ENCODE results near the gene PARD3.

DNA sequence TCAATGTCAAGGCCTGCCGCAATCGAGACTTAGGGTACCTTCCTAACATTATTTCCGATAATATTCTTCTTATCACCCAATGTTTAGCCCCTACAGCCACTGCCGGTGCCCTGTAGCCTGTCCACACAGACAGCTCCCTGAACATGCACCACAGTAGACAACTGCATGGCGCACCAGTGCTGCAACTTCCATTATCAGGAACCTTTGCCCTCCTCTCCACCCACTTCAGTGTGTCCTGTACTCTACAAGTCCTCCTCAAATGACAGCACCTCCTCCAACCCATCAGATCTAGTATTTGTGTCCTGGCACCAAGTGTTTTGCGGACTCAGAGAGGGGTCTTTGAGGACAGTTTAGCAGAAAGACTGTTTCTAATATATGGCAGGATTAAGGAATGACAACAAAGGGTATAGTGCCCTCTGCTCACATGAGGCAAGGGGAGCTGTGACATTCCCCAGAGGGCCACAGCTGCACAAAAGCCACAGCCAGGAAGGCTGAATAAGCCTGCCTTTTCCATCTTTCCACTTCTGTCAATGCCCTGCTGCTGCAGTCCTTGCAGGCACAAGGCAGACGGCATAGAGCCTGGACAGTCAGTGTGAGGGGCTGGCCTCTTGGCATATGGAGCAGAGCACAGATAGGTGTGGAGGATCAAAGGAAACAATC lies 335.4 kb downstream of the PARD3 start:
- TF ChIP-seq, protein P1, sequence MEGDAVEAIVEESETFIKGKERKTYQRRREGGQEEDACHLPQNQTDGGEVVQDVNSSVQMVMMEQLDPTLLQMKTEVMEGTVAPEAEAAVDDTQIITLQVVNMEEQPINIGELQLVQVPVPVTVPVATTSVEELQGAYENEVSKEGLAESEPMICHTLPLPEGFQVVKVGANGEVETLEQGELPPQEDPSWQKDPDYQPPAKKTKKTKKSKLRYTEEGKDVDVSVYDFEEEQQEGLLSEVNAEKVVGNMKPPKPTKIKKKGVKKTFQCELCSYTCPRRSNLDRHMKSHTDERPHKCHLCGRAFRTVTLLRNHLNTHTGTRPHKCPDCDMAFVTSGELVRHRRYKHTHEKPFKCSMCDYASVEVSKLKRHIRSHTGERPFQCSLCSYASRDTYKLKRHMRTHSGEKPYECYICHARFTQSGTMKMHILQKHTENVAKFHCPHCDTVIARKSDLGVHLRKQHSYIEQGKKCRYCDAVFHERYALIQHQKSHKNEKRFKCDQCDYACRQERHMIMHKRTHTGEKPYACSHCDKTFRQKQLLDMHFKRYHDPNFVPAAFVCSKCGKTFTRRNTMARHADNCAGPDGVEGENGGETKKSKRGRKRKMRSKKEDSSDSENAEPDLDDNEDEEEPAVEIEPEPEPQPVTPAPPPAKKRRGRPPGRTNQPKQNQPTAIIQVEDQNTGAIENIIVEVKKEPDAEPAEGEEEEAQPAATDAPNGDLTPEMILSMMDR (IDR thresholded peaks at IDR 0.05) = no peak
- TF ChIP-seq EZH2 (IDR thresholded peaks at IDR 0.05) (no peak), EZH2phosphoT487 (IDR thresholded peaks at IDR 0.05) (no peak)

Measured in neural progenitor cell (in vitro differentiated cells).